NCI-H446 (cell line): ENCODE measurements around the gene KPNA2.
"Not testable (repeated sequence)": the region's sequence is repeated elsewhere in the genome, so short reads cannot be mapped to it uniquely, and the experiment has no call there.

ENCODE experiments used
- DNase-seq, 2 experiments: peaks; one replicate each; lab custom pipeline; 2025; lab: John Stamatoyannopoulos, UW

Gene KPNA2

GRCh38 chr17:68035523-68036303 lies at the start of gene KPNA2:
Gene KPNA2, plus strand, starts transcription at chr17:68035735. Its CDS starts 1,398 bp downstream, at chr17:68037133.
- peak; percentile 99 for DNase-seq

GRCh38 chr17:67990909-67991308 lies 44.6 kb upstream of the KPNA2 start:
- no peak for DNase-seq

GRCh38 chr17:67992548-67993152 lies 42.9 kb upstream of the KPNA2 start:
- DNase-seq = no peak

GRCh38 chr17:67993153-67993997 lies 42.2 kb upstream of the KPNA2 start:
- DNase-seq = peak; percentile 21 to 90

- DNase-seq = peak in 1 of 2 experiments; percentile 38
Observed at GRCh38 chr17:67993998-67994361, 41.6 kb upstream of the KPNA2 start.

GRCh38 chr17:67994817-67995569 lies 40.5 kb upstream of the KPNA2 start:
- DNase-seq = peak in 1 of 2 experiments; percentile 63

- DNase-seq = no peak
Observed at GRCh38 chr17:67995570-67996263, 39.8 kb upstream of the KPNA2 start.

- not testable (repeated sequence) for DNase-seq
Observed at GRCh38 chr17:67996301-67997171, 39.0 kb upstream of the KPNA2 start, which contains the start of gene C17orf58. Gene C17orf58, minus strand, starts transcription at chr17:67996469. Its CDS starts 271 bp downstream, at chr17:67996198.

GRCh38 chr17:67998466-67998865 lies 37.1 kb upstream of the KPNA2 start:
- no peak for DNase-seq

- DNase-seq = no peak
Observed at GRCh38 chr17:67999291-67999911, 36.1 kb upstream of the KPNA2 start.

GRCh38 chr17:68004201-68004600 lies 31.3 kb upstream of the KPNA2 start:
- no peak for DNase-seq

- no peak for DNase-seq
Observed at GRCh38 chr17:68006797-68007196, 28.7 kb upstream of the KPNA2 start.

- no peak for DNase-seq
Observed at GRCh38 chr17:68011199-68011665, 24.3 kb upstream of the KPNA2 start.

- no peak for DNase-seq
Observed at GRCh38 chr17:68013385-68013784, 22.1 kb upstream of the KPNA2 start.

- no peak for DNase-seq
Observed at GRCh38 chr17:68015081-68015723, 20.3 kb upstream of the KPNA2 start.

- DNase-seq = no peak
Observed at GRCh38 chr17:68016838-68017237, 18.7 kb upstream of the KPNA2 start.

- not testable (repeated sequence) for DNase-seq
Observed at GRCh38 chr17:68018493-68018892, 17.0 kb upstream of the KPNA2 start.

GRCh38 chr17:68019336-68019674 lies 16.2 kb upstream of the KPNA2 start:
- no peak for DNase-seq
